ENCODE results near the gene GLI1. TPM values are rescaled to one million over a fixed set of nuclear protein-coding genes. Genes with fewer than 3 reads are reported as not detected.

Gene GLI1
- total RNA-seq, 1 experiment from 2014 or later: 25.8 TPM

DNA sequence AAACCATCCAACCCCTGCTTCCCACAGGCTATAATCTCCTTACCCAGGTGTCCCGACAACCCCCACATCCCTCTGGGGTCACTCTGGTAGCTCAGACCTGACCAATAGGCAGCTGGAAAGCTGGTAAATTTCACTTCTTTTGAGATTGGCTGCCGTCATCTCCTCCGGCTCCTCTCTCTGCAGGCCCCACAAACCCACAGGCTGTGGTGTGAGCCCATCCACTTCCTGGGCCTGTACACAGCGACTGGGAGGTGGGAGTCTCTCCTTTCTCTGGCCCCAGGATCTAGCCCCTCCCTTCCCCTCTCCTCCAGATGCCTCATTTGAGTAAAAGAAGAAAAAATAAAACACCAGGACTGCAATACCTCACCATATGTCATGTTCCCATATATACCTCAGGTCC, 24.3 kb upstream of the GLI1 start:
- H3K4me2 ChIP-seq (ENCODE audit: insufficient read depth, insufficient read length, low read length): no peak overlapping the region
- H3K14ac ChIP-seq (ENCODE audit: insufficient read depth, low read length): no peak overlapping the region
- H3K27ac ChIP-seq (ENCODE audit: insufficient read length, low read depth, low read length): no peak overlapping the region
- H3K18ac ChIP-seq (ENCODE audit: insufficient read length, low read depth, low read length): no peak overlapping the region
- no peaks in the 10 kb centered on the region for H3K27me3 ChIP-seq (ENCODE audit: insufficient read depth, low read length)
- H3K27me3 Mint-ChIP-seq (ENCODE audit: low read depth): no peaks in the 10 kb centered on the region; the same call in 1 of the 2 replicates
- H3K56ac ChIP-seq (ENCODE audit: insufficient read length, low read depth, low read length): no peak overlapping the region
- H3K4me1 Mint-ChIP-seq: peaks cover 9 to 21% of the 10 kb centered on the region in 2 experiments
- no peaks in the 10 kb centered on the region for H3K9me3 ChIP-seq (ENCODE audit: control insufficient read depth, low read depth, low read length)
- no peak overlapping the region for H2BK20ac ChIP-seq (ENCODE audit: low read depth, low read length, poor library complexity, severe bottlenecking)
- H2BK5ac ChIP-seq (ENCODE audit: insufficient read length, low read length): no peak overlapping the region
- no peak overlapping the region for H2BK15ac ChIP-seq (ENCODE audit: low read depth, low read length)
- peak overlapping the region in 1 of 3 experiments; percentile 23; a peak in 2 of 7 replicates for H3K27ac Mint-ChIP-seq
- no peak for DNase-seq
- H3K4me3 Mint-ChIP-seq: no peak overlapping the region
- H2BK120ac ChIP-seq (ENCODE audit: low read depth, low read length, poor library complexity, severe bottlenecking): no peak overlapping the region
- H3T11ph ChIP-seq (ENCODE audit: low read length): no peak overlapping the region
- no peaks in the 10 kb centered on the region; a peak in 1 of 7 replicates for H3K36me3 Mint-ChIP-seq (ENCODE audit: insufficient read depth in 1 of 3, low read depth in 3 of 3)
- H3K9me3 Mint-ChIP-seq: no peaks in the 10 kb centered on the region; a peak in 1 of 5 replicates
- H4K20me1 ChIP-seq (ENCODE audit: control insufficient read depth, insufficient read depth, insufficient read length): no peaks in the 10 kb centered on the region
- no peak overlapping the region for H2AFZ ChIP-seq (ENCODE audit: low read length)
- TF ChIP-seq, protein P1, sequence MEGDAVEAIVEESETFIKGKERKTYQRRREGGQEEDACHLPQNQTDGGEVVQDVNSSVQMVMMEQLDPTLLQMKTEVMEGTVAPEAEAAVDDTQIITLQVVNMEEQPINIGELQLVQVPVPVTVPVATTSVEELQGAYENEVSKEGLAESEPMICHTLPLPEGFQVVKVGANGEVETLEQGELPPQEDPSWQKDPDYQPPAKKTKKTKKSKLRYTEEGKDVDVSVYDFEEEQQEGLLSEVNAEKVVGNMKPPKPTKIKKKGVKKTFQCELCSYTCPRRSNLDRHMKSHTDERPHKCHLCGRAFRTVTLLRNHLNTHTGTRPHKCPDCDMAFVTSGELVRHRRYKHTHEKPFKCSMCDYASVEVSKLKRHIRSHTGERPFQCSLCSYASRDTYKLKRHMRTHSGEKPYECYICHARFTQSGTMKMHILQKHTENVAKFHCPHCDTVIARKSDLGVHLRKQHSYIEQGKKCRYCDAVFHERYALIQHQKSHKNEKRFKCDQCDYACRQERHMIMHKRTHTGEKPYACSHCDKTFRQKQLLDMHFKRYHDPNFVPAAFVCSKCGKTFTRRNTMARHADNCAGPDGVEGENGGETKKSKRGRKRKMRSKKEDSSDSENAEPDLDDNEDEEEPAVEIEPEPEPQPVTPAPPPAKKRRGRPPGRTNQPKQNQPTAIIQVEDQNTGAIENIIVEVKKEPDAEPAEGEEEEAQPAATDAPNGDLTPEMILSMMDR (conservative IDR thresholded peaks at IDR 0.05): no peak
- no peaks in the 10 kb centered on the region for H3K79me2 ChIP-seq (ENCODE audit: insufficient read depth, low read length)
- H3K4ac ChIP-seq (ENCODE audit: low read depth, low read length): no peak overlapping the region
- no CpG with 5 or more reads among the region's 4 CpGs for WGBS (ENCODE audit: extremely low coverage, insufficient read length, low lambda C conversion rate)
- no peak overlapping the region for H4K8ac ChIP-seq (replicated peaks; ENCODE audit: insufficient read length, low read depth, low read length)
- H4K91ac ChIP-seq (ENCODE audit: insufficient read length, low read depth, low read length): no peak overlapping the region
- no peak overlapping the region for H2AK5ac ChIP-seq (ENCODE audit: insufficient read length, low read length)
- H3K9ac ChIP-seq (ENCODE audit: extremely low read depth, insufficient read length, low read length): no peak overlapping the region
- peaks cover 3% of the 10 kb centered on the region for H3K23me2 ChIP-seq (ENCODE audit: insufficient read length, low read depth, low read length, poor library complexity, severe bottlenecking)
- no peak overlapping the region for H4K5ac ChIP-seq (ENCODE audit: insufficient read length, low read depth, low read length)
- no peaks in the 10 kb centered on the region for H3K79me1 ChIP-seq (ENCODE audit: insufficient read depth, low read depth, low read length, poor library complexity, severe bottlenecking)
- H3K4me1 ChIP-seq (ENCODE audit: insufficient read depth, low read length): no peaks in the 10 kb centered on the region
- no peak overlapping the region for H3K23ac ChIP-seq (ENCODE audit: insufficient read length, low read depth, low read length)
- no peak overlapping the region for H2BK12ac ChIP-seq (ENCODE audit: insufficient read length, low read depth, low read length)

All from H9 (cell line).